Activated naive CD4-positive, alpha-beta T cell treated with anti-CD3 and anti-CD28 coated beads, Interleukin-2, amount 50 U/mL, for 24 hours (primary cell): ENCODE data around the gene TLR5.

ENCODE experiments used
- H3K27ac Mint-ChIP-seq: one replicate; pipeline ENCODE4 v1.8.0; 2021; ENCODE audit warnings: mild to moderate bottlenecking, mixed read lengths
- H3K27me3 Mint-ChIP-seq: one replicate; pipeline ENCODE4 v1.8.0; 2021; ENCODE audit warnings: mixed read lengths
- H3K36me3 Mint-ChIP-seq: one replicate; pipeline ENCODE4 v1.8.0; 2021; ENCODE audit warnings: mixed read lengths
- H3K4me1 Mint-ChIP-seq: one replicate; pipeline ENCODE4 v1.8.0; 2021; ENCODE audit warnings: mixed read lengths
- H3K4me3 Mint-ChIP-seq: one replicate; pipeline ENCODE4 v1.8.0; 2021; ENCODE audit warnings: mild to moderate bottlenecking, mixed read lengths
- H3K9me3 Mint-ChIP-seq: one replicate; pipeline ENCODE4 v1.8.0; 2021; ENCODE audit warnings: mixed read lengths

Gene TLR5

GRCh38 chr1:223156343-223156742, 13.3 kb upstream of the TLR5 start:
- no peaks in the 10 kb centered on the region for H3K9me3 Mint-ChIP-seq
- no peak overlapping the region for H3K4me3 Mint-ChIP-seq
- peaks cover 43% of the 10 kb centered on the region for H3K4me1 Mint-ChIP-seq
- no peaks in the 10 kb centered on the region for H3K27me3 Mint-ChIP-seq
- no peak overlapping the region for H3K27ac Mint-ChIP-seq
- no peaks in the 10 kb centered on the region for H3K36me3 Mint-ChIP-seq

- H3K27ac Mint-ChIP-seq: no peak overlapping the region
- H3K36me3 Mint-ChIP-seq: no peaks in the 10 kb centered on the region
- H3K4me3 Mint-ChIP-seq: no peak overlapping the region
- no peaks in the 10 kb centered on the region for H3K27me3 Mint-ChIP-seq
- peaks cover 32% of the 10 kb centered on the region for H3K4me1 Mint-ChIP-seq
- no peaks in the 10 kb centered on the region for H3K9me3 Mint-ChIP-seq
Observed at GRCh38 chr1:223155153-223155552, 12.1 kb upstream of the TLR5 start.

GRCh38 chr1:223153177-223154119, 10.4 kb upstream of the TLR5 start:
- no peaks in the 10 kb centered on the region for H3K36me3 Mint-ChIP-seq
- no peaks in the 10 kb centered on the region for H3K9me3 Mint-ChIP-seq
- no peak overlapping the region for H3K4me3 Mint-ChIP-seq
- H3K27ac Mint-ChIP-seq: peak overlapping the region; percentile 5
- H3K27me3 Mint-ChIP-seq: no peaks in the 10 kb centered on the region
- H3K4me1 Mint-ChIP-seq: peaks cover 32% of the 10 kb centered on the region

- Mint-ChIP-seq H3K36me3 (no peaks in the 10 kb centered on the region), H3K4me3 (no peak overlapping the region), H3K9me3 (no peaks in the 10 kb centered on the region), H3K27me3 (no peaks in the 10 kb centered on the region), H3K27ac (no peak overlapping the region), H3K4me1 (peaks cover 32% of the 10 kb centered on the region)
Observed at GRCh38 chr1:223152399-223152798, 9.4 kb upstream of the TLR5 start.

GRCh38 chr1:223150443-223150842, 7.4 kb upstream of the TLR5 start:
- Mint-ChIP-seq H3K4me3 (no peak overlapping the region), H3K27ac (no peak overlapping the region), H3K9me3 (no peaks in the 10 kb centered on the region), H3K4me1 (peaks cover 30% of the 10 kb centered on the region), H3K27me3 (no peaks in the 10 kb centered on the region), H3K36me3 (no peaks in the 10 kb centered on the region)

- H3K27ac Mint-ChIP-seq: no peak overlapping the region
- no peaks in the 10 kb centered on the region for H3K36me3 Mint-ChIP-seq
- H3K4me3 Mint-ChIP-seq: no peak overlapping the region
- H3K4me1 Mint-ChIP-seq: peaks cover 37% of the 10 kb centered on the region
- H3K27me3 Mint-ChIP-seq: no peaks in the 10 kb centered on the region
- H3K9me3 Mint-ChIP-seq: no peaks in the 10 kb centered on the region
Observed at GRCh38 chr1:223147873-223148272, 4.8 kb upstream of the TLR5 start.

GRCh38 chr1:223147409-223147808, 4.4 kb upstream of the TLR5 start:
- H3K36me3 Mint-ChIP-seq: no peaks in the 10 kb centered on the region
- no peak overlapping the region for H3K4me3 Mint-ChIP-seq
- peaks cover 36% of the 10 kb centered on the region for H3K4me1 Mint-ChIP-seq
- H3K27ac Mint-ChIP-seq: no peak overlapping the region
- H3K27me3 Mint-ChIP-seq: no peaks in the 10 kb centered on the region
- no peaks in the 10 kb centered on the region for H3K9me3 Mint-ChIP-seq

GRCh38 chr1:223146745-223147144, 3.7 kb upstream of the TLR5 start:
- Mint-ChIP-seq H3K27me3 (no peaks in the 10 kb centered on the region), H3K36me3 (no peaks in the 10 kb centered on the region), H3K27ac (no peak overlapping the region), H3K4me1 (peaks cover 30% of the 10 kb centered on the region), H3K4me3 (no peak overlapping the region), H3K9me3 (no peaks in the 10 kb centered on the region)

GRCh38 chr1:223144914-223145313, 1.9 kb upstream of the TLR5 start:
- no peak overlapping the region for H3K4me3 Mint-ChIP-seq
- H3K4me1 Mint-ChIP-seq: peaks cover 26% of the 10 kb centered on the region
- no peaks in the 10 kb centered on the region for H3K27me3 Mint-ChIP-seq
- no peak overlapping the region for H3K27ac Mint-ChIP-seq
- no peaks in the 10 kb centered on the region for H3K36me3 Mint-ChIP-seq
- no peaks in the 10 kb centered on the region for H3K9me3 Mint-ChIP-seq

GRCh38 chr1:223144431-223144830, 1.4 kb upstream of the TLR5 start:
- H3K27ac Mint-ChIP-seq: no peak overlapping the region

GRCh38 chr1:223143537-223144248, 645 bp upstream of the TLR5 start:
- Mint-ChIP-seq H3K36me3 (peaks cover 5% of the 10 kb centered on the region), H3K4me1 (peaks cover 26% of the 10 kb centered on the region), H3K4me3 (peak overlapping the region; percentile 82), H3K27me3 (no peaks in the 10 kb centered on the region), H3K27ac (peak overlapping the region; percentile 75), H3K9me3 (no peaks in the 10 kb centered on the region)

More at GRCh38 chr1:223144431-223144830, 1.4 kb upstream of the TLR5 start:
- H3K9me3 Mint-ChIP-seq: no peaks in the 10 kb centered on the region
- H3K4me1 Mint-ChIP-seq: peaks cover 26% of the 10 kb centered on the region
- H3K27me3 Mint-ChIP-seq: no peaks in the 10 kb centered on the region
- peaks cover under 1% of the 10 kb centered on the region for H3K36me3 Mint-ChIP-seq
- peak overlapping the region; percentile 82 for H3K4me3 Mint-ChIP-seq

- H3K27ac Mint-ChIP-seq: peak overlapping the region; percentile 26
- H3K36me3 Mint-ChIP-seq: peaks cover 5% of the 10 kb centered on the region
- H3K9me3 Mint-ChIP-seq: no peaks in the 10 kb centered on the region
- peak overlapping the region; percentile 82 for H3K4me3 Mint-ChIP-seq
- H3K27me3 Mint-ChIP-seq: no peaks in the 10 kb centered on the region
- H3K4me1 Mint-ChIP-seq: peaks cover 26% of the 10 kb centered on the region
Observed at GRCh38 chr1:223142269-223142668, 779 bp downstream of the TLR5 start.

- Mint-ChIP-seq H3K4me3 (no peak overlapping the region), H3K36me3 (peaks cover 5% of the 10 kb centered on the region), H3K9me3 (no peaks in the 10 kb centered on the region), H3K27me3 (no peaks in the 10 kb centered on the region), H3K4me1 (peaks cover 24% of the 10 kb centered on the region), H3K27ac (no peak overlapping the region)
Observed at GRCh38 chr1:223140611-223141405, 2.2 kb downstream of the TLR5 start.

- H3K36me3 Mint-ChIP-seq: peaks cover 5% of the 10 kb centered on the region
- H3K4me1 Mint-ChIP-seq: peaks cover 12% of the 10 kb centered on the region
- H3K4me3 Mint-ChIP-seq: no peak overlapping the region
- H3K27me3 Mint-ChIP-seq: peaks cover 3% of the 10 kb centered on the region
- H3K9me3 Mint-ChIP-seq: no peaks in the 10 kb centered on the region
- no peak overlapping the region for H3K27ac Mint-ChIP-seq
Observed at GRCh38 chr1:223137455-223138085, 5.5 kb downstream of the TLR5 start.

GRCh38 chr1:223136086-223136485, 7.0 kb downstream of the TLR5 start:
- Mint-ChIP-seq H3K27me3 (peaks cover 3% of the 10 kb centered on the region), H3K4me3 (no peak overlapping the region), H3K36me3 (peaks cover 5% of the 10 kb centered on the region), H3K9me3 (no peaks in the 10 kb centered on the region), H3K4me1 (peaks cover 12% of the 10 kb centered on the region), H3K27ac (no peak overlapping the region)
